Neural cell (in vitro differentiated cells): ENCODE data around the gene SPOCD1. TPM values are rescaled to one million over a fixed set of nuclear protein-coding genes. Genes with fewer than 3 reads are reported as not detected.

Source experiments
- H2AFZ ChIP-seq: fragments of 200-600, 300-800 bp; sonication (generic), shearing (Covaris generic); 2 replicates; pipeline ENCODE4 v1.6.0; 2014; ENCODE audit warnings: low read depth, mild to moderate bottlenecking, antibody characterized with exemption, low read length, moderate library complexity
- H3F3A ChIP-seq: fragments of 200-600 bp; shearing (Covaris generic); 2 replicates; pipeline ENCODE4 v1.6.1; 2016; ENCODE audit warnings: mild to moderate bottlenecking, moderate library complexity, mixed read lengths, antibody characterized with exemption, low read length; ENCODE audit not compliant: insufficient read depth, poor library complexity, severe bottlenecking
- H3K27ac ChIP-seq: fragments of 200-600, 300-800 bp; sonication (generic), shearing (Covaris generic); 2 replicates; pipeline ENCODE4 v1.5.1; 2014; ENCODE audit warnings: mild to moderate bottlenecking, low read length, moderate library complexity
- H3K27me3 ChIP-seq: fragments of 300-800, 200-600 bp; sonication (generic), shearing (Covaris generic); 2 replicates; pipeline ENCODE4 v1.6.0; 2014; ENCODE audit warnings: mild to moderate bottlenecking, low read depth, low read length, moderate library complexity; ENCODE audit not compliant: insufficient read depth
- H3K36me3 ChIP-seq: fragments of 300-800, 200-600 bp; sonication (generic), shearing (Covaris generic); 2 replicates; pipeline ENCODE4 v1.5.1; 2014; ENCODE audit warnings: mild to moderate bottlenecking, antibody characterized with exemption, low read length, moderate library complexity; ENCODE audit not compliant: insufficient read depth
- H3K4me2 ChIP-seq: fragments of 300-800, 200-600 bp; sonication (generic), shearing (Covaris generic); 2 replicates; pipeline ENCODE4 v1.6.0; 2014; ENCODE audit warnings: mild to moderate bottlenecking, low read length
- H3K4me3 ChIP-seq: fragments of 300-800, 200-600 bp; sonication (generic), shearing (Covaris generic); 2 replicates; pipeline ENCODE4 v1.5.1; 2014; ENCODE audit warnings: mild to moderate bottlenecking, low read length, moderate library complexity
- H3K79me2 ChIP-seq: fragments of 200-600 bp; shearing (Covaris generic); replicated peaks from 2 replicates; pipeline ENCODE4 v1.6.0; 2014; ENCODE audit warnings: mild to moderate bottlenecking, low read length, moderate library complexity; ENCODE audit not compliant: insufficient read depth
- H3K9ac ChIP-seq: fragments of 300-800, 200-600 bp; sonication (generic), shearing (Covaris generic); 2 replicates; pipeline ENCODE4 v1.6.1; 2016; ENCODE audit warnings: mild to moderate bottlenecking, low read length, mixed read lengths
- H3K9me2 ChIP-seq: fragments of 200-600 bp; shearing (Covaris generic); 2 replicates; pipeline ENCODE4 v1.6.1; 2016; ENCODE audit warnings: mild to moderate bottlenecking, low read length, mixed read lengths; ENCODE audit not compliant: insufficient read depth
- H3K9me3 ChIP-seq: fragments of 200-600, 300-800 bp; sonication (generic), shearing (Covaris generic); 2 replicates; pipeline ENCODE4 v1.6.1; 2016; ENCODE audit warnings: mild to moderate bottlenecking, mixed run types, low read length, moderate library complexity, mixed read lengths
- H4K20me1 ChIP-seq: fragments of 200-600 bp; shearing (Covaris generic); 2 replicates; pipeline ENCODE4 v1.6.1; 2016; ENCODE audit warnings: mild to moderate bottlenecking, mixed run types; ENCODE audit not compliant: insufficient read depth
- EP300 ChIP-seq: fragments of 450-650 bp; conservative IDR thresholded peaks from 2 replicates; pipeline ENCODE4 v1.6.1; 2014; ENCODE audit warnings: antibody characterized with exemption, mild to moderate bottlenecking, moderate library complexity; ENCODE audit not compliant: poor library complexity, severe bottlenecking
- EZH2 ChIP-seq: fragments of 200-600, 300-800 bp; shearing (Covaris generic), sonication (generic); IDR thresholded peaks from 2 replicates; pipeline ENCODE4 v1.6.1; 2014; ENCODE audit warnings: antibody characterized with exemption, low read length, borderline replicate concordance, mild to moderate bottlenecking; ENCODE audit not compliant: insufficient read depth, poor library complexity, severe bottlenecking
- MXI1 ChIP-seq: fragments of 450-650 bp; conservative IDR thresholded peaks from 2 replicates; pipeline ENCODE4 v1.6.1; 2014; ENCODE audit warnings: antibody characterized with exemption, mild to moderate bottlenecking; ENCODE audit not compliant: poor library complexity, severe bottlenecking
- POLR2AphosphoS5 ChIP-seq: IDR thresholded peaks from 2 replicates; pipeline ENCODE4 v1.6.1; 2012
- RAD21 ChIP-seq: fragments of 450-650 bp; conservative IDR thresholded peaks from 2 replicates; pipeline ENCODE4 v1.6.1; 2014; ENCODE audit warnings: antibody characterized with exemption, mild to moderate bottlenecking, moderate library complexity
- SMC3 ChIP-seq: fragments of 450-650 bp; conservative IDR thresholded peaks from 2 replicates; pipeline ENCODE4 v1.6.1; 2014; ENCODE audit warnings: antibody characterized with exemption, mild to moderate bottlenecking, moderate library complexity; ENCODE audit not compliant: poor library complexity
- TAF1 ChIP-seq: IDR thresholded peaks from 2 replicates; pipeline ENCODE4 v1.6.1; 2012; ENCODE audit warnings: low read depth
- polyA minus RNA-seq: library from RNA; depleted of rRNA, polyadenylated mRNA; stranded (reverse); fragments of >200 nt; gene quantifications from 2 replicates; pipeline ENCODE4 v1.2.3, GENCODE V29; 2014
- polyA plus RNA-seq: library from polyadenylated mRNA; depleted of rRNA; stranded (reverse); fragments of >200 nt; gene quantifications from 2 replicates; pipeline ENCODE4 v1.2.3, GENCODE V29; 2014
- TF ChIP-seq, protein P1 (sequence below): IDR thresholded peaks from 2 replicates; pipeline ENCODE4 v1.6.1; 2012; ENCODE audit warnings: borderline replicate concordance
- TF ChIP-seq, protein P2 (sequence below): fragments of 450-650 bp; IDR thresholded peaks from 2 replicates; pipeline ENCODE4 v1.5.1; 2014; ENCODE audit warnings: antibody characterized with exemption, mild to moderate bottlenecking, moderate library complexity; ENCODE audit not compliant: poor library complexity, severe bottlenecking

The SPOCD1 gene
- polyA plus RNA-seq (not detected in 2 replicates), polyA minus RNA-seq (not detected in 2 replicates)

GRCh38 chr1:31815752-31816500, at the start of gene SPOCD1:
Gene SPOCD1, minus strand, starts transcription at chr1:31816022. Its CDS starts 689 bp downstream, at chr1:31815333.
- Histone ChIP-seq H3K27ac (no peak within 1 kb of the TSS), H3K36me3 (no peaks in the 10 kb centered on the region), H4K20me1 (no peaks in the 10 kb centered on the region), H3K9me3 (no peaks in the 10 kb centered on the region), H3K79me2 (no peaks in the 10 kb centered on the region), H3K9me2 (no peaks in the 10 kb centered on the region), H3K9ac (no peak within 1 kb of the TSS), H3K4me3 (no peak within 1 kb of the TSS), H3F3A (no peaks in the 10 kb centered on the region), H3K27me3 (no peaks in the 10 kb centered on the region), H2AFZ (no peak within 1 kb of the TSS), H3K4me2 (no peak within 1 kb of the TSS)
- no peak for TF ChIP-seq TAF1
- TF ChIP-seq MXI1: no peak
- no peak for TF ChIP-seq SMC3
- TF ChIP-seq RAD21: no peak

DNA sequence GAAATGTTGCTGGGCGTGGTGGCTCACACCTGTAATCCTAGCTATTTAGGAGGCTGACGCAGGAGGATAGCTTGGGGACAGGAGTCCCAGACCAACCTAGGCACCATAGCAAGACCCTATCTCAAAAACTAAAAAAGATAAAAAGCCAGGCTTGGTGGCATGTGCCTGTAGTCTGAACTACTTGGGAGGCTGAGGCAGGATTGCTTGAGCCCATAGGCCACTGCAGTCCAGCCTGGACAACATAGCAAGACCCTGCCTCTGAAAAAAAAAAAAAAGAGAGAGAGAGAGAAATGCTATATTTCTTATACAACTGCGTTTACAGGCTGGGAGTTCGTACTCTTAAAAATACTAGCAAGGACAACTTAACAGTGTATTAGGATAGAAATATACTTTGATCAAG, 46.2 kb upstream of the SPOCD1 start:
- Histone ChIP-seq H3K4me3 (no peak overlapping the region), H3K27ac (no peak overlapping the region)
- no peak for TF ChIP-seq TAF1
- no peak for TF ChIP-seq SMC3
- TF ChIP-seq MXI1: no peak
- no peak for TF ChIP-seq EZH2
- no peak for TF ChIP-seq POLR2AphosphoS5
- TF ChIP-seq, protein P1, sequence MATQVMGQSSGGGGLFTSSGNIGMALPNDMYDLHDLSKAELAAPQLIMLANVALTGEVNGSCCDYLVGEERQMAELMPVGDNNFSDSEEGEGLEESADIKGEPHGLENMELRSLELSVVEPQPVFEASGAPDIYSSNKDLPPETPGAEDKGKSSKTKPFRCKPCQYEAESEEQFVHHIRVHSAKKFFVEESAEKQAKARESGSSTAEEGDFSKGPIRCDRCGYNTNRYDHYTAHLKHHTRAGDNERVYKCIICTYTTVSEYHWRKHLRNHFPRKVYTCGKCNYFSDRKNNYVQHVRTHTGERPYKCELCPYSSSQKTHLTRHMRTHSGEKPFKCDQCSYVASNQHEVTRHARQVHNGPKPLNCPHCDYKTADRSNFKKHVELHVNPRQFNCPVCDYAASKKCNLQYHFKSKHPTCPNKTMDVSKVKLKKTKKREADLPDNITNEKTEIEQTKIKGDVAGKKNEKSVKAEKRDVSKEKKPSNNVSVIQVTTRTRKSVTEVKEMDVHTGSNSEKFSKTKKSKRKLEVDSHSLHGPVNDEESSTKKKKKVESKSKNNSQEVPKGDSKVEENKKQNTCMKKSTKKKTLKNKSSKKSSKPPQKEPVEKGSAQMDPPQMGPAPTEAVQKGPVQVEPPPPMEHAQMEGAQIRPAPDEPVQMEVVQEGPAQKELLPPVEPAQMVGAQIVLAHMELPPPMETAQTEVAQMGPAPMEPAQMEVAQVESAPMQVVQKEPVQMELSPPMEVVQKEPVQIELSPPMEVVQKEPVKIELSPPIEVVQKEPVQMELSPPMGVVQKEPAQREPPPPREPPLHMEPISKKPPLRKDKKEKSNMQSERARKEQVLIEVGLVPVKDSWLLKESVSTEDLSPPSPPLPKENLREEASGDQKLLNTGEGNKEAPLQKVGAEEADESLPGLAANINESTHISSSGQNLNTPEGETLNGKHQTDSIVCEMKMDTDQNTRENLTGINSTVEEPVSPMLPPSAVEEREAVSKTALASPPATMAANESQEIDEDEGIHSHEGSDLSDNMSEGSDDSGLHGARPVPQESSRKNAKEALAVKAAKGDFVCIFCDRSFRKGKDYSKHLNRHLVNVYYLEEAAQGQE: no peak
- TF ChIP-seq EP300: no peak
- TF ChIP-seq, protein P2, sequence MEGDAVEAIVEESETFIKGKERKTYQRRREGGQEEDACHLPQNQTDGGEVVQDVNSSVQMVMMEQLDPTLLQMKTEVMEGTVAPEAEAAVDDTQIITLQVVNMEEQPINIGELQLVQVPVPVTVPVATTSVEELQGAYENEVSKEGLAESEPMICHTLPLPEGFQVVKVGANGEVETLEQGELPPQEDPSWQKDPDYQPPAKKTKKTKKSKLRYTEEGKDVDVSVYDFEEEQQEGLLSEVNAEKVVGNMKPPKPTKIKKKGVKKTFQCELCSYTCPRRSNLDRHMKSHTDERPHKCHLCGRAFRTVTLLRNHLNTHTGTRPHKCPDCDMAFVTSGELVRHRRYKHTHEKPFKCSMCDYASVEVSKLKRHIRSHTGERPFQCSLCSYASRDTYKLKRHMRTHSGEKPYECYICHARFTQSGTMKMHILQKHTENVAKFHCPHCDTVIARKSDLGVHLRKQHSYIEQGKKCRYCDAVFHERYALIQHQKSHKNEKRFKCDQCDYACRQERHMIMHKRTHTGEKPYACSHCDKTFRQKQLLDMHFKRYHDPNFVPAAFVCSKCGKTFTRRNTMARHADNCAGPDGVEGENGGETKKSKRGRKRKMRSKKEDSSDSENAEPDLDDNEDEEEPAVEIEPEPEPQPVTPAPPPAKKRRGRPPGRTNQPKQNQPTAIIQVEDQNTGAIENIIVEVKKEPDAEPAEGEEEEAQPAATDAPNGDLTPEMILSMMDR: no peak

More for the DNA sequence above, 46.2 kb upstream of the SPOCD1 start:
- H4K20me1 ChIP-seq: no peaks in the 10 kb centered on the region
- no peak overlapping the region for H2AFZ ChIP-seq
- no peaks in the 10 kb centered on the region for H3F3A ChIP-seq
- H3K9ac ChIP-seq: no peak overlapping the region
- no peaks in the 10 kb centered on the region for H3K79me2 ChIP-seq
- H3K9me3 ChIP-seq: no peaks in the 10 kb centered on the region
- no peaks in the 10 kb centered on the region for H3K36me3 ChIP-seq
- no peaks in the 10 kb centered on the region for H3K27me3 ChIP-seq
- no peaks in the 10 kb centered on the region for H3K9me2 ChIP-seq
- H3K4me2 ChIP-seq: no peak overlapping the region
